ENCODE results near the gene SCRN2.

The SCRN2 gene

GRCh38 chr17:47860386-47860785 is 19.3 kb upstream of the SCRN2 start:
- no peak for ATAC-seq (ENCODE audit: low read depth)
- peaks cover 30% of the 10 kb centered on the region for H3K27me3 Mint-ChIP-seq

GRCh38 chr17:47857551-47858455 is 16.7 kb upstream of the SCRN2 start:
- ATAC-seq (ENCODE audit: low read depth) = no peak
- no peaks in the 10 kb centered on the region for H3K4me1 Mint-ChIP-seq
- H3K27me3 Mint-ChIP-seq = peaks cover 29% of the 10 kb centered on the region

More at GRCh38 chr17:47860386-47860785, 19.3 kb upstream of the SCRN2 start:
- no peak overlapping the region for H3K4me3 Mint-ChIP-seq
- no peaks in the 10 kb centered on the region for H3K4me1 Mint-ChIP-seq
- H3K36me3 Mint-ChIP-seq = no peaks in the 10 kb centered on the region
- no peak overlapping the region for H3K27ac Mint-ChIP-seq
- DNase-seq (ENCODE audit: low spot score in 2 of 2) = no peak
- no peaks in the 10 kb centered on the region for H3K9me3 Mint-ChIP-seq

GRCh38 chr17:47856830-47857229 is 15.8 kb upstream of the SCRN2 start:
- no peaks in the 10 kb centered on the region for H3K9me3 Mint-ChIP-seq
- no peak for DNase-seq (ENCODE audit: low spot score in 2 of 2)
- H3K4me3 Mint-ChIP-seq = no peak overlapping the region
- H3K4me1 Mint-ChIP-seq = peaks cover 7% of the 10 kb centered on the region
- no peaks in the 10 kb centered on the region for H3K36me3 Mint-ChIP-seq
- H3K27me3 Mint-ChIP-seq = peaks cover 36% of the 10 kb centered on the region
- H3K27ac Mint-ChIP-seq = no peak overlapping the region
- ATAC-seq (ENCODE audit: low read depth) = no peak

More at GRCh38 chr17:47857551-47858455, 16.7 kb upstream of the SCRN2 start:
- DNase-seq (ENCODE audit: low spot score in 2 of 2) = no peak
- no peak overlapping the region for H3K4me3 Mint-ChIP-seq
- no peak overlapping the region for H3K27ac Mint-ChIP-seq
- H3K9me3 Mint-ChIP-seq = no peaks in the 10 kb centered on the region
- no peaks in the 10 kb centered on the region for H3K36me3 Mint-ChIP-seq

- no peak overlapping the region for H3K27ac Mint-ChIP-seq
- no peak overlapping the region for H3K4me3 Mint-ChIP-seq
- H3K9me3 Mint-ChIP-seq = no peaks in the 10 kb centered on the region
- H3K4me1 Mint-ChIP-seq = peaks cover 10% of the 10 kb centered on the region
- ATAC-seq (ENCODE audit: low read depth) (no peak), DNase-seq (ENCODE audit: low spot score in 2 of 2) (no peak)
- peaks cover 39% of the 10 kb centered on the region for H3K27me3 Mint-ChIP-seq
- no peaks in the 10 kb centered on the region for H3K36me3 Mint-ChIP-seq
Observed at GRCh38 chr17:47855737-47856136, 14.7 kb upstream of the SCRN2 start.

GRCh38 chr17:47853616-47854015 is 12.5 kb upstream of the SCRN2 start:
- H3K4me1 Mint-ChIP-seq = peaks cover 13% of the 10 kb centered on the region
- no peaks in the 10 kb centered on the region for H3K36me3 Mint-ChIP-seq
- H3K27me3 Mint-ChIP-seq = peaks cover 40% of the 10 kb centered on the region
- no peak for DNase-seq (ENCODE audit: low spot score in 2 of 2)
- no peak overlapping the region for H3K4me3 Mint-ChIP-seq
- no peak for ATAC-seq (ENCODE audit: low read depth)
- no peaks in the 10 kb centered on the region for H3K9me3 Mint-ChIP-seq
- no peak overlapping the region for H3K27ac Mint-ChIP-seq

- Mint-ChIP-seq H3K36me3 (no peaks in the 10 kb centered on the region), H3K4me3 (peak overlapping the region; percentile 63), H3K4me1 (peaks cover 13% of the 10 kb centered on the region), H3K27me3 (peaks cover 35% of the 10 kb centered on the region), H3K27ac (no peak overlapping the region), H3K9me3 (no peaks in the 10 kb centered on the region)
- DNase-seq (ENCODE audit: low spot score in 2 of 2) (no peak), ATAC-seq (ENCODE audit: low read depth) (peak; percentile 18)
Observed at GRCh38 chr17:47852113-47852949, 11.3 kb upstream of the SCRN2 start.

- H3K27ac Mint-ChIP-seq = no peak overlapping the region
- DNase-seq (ENCODE audit: low spot score in 2 of 2) (no peak), ATAC-seq (ENCODE audit: low read depth) (no peak)
- peaks cover 19% of the 10 kb centered on the region for H3K4me1 Mint-ChIP-seq
- H3K36me3 Mint-ChIP-seq = no peaks in the 10 kb centered on the region
- peak overlapping the region; percentile 63 for H3K4me3 Mint-ChIP-seq
- peaks cover 40% of the 10 kb centered on the region for H3K27me3 Mint-ChIP-seq
- H3K9me3 Mint-ChIP-seq = no peaks in the 10 kb centered on the region
Observed at GRCh38 chr17:47851764-47852112, 10.7 kb upstream of the SCRN2 start.

- DNase-seq (ENCODE audit: low spot score in 2 of 2) (no peak), ATAC-seq (ENCODE audit: low read depth) (peak; percentile 61)
- H3K27me3 Mint-ChIP-seq = peaks cover 37% of the 10 kb centered on the region
- no peaks in the 10 kb centered on the region for H3K9me3 Mint-ChIP-seq
- no peaks in the 10 kb centered on the region for H3K36me3 Mint-ChIP-seq
- peak within 1 kb of the TSS; percentile 63 for H3K4me3 Mint-ChIP-seq
- H3K27ac Mint-ChIP-seq = no peak within 1 kb of the TSS
- H3K4me1 Mint-ChIP-seq = peaks cover 19% of the 10 kb centered on the region
Observed at GRCh38 chr17:47850692-47851573, 9.9 kb upstream of the SCRN2 start, which contains the start of gene SP6. SP6 (minus strand) TSS chr17:47851163; CDS start chr17:47848429, 2,734 bp downstream.

- Mint-ChIP-seq H3K4me1 (peaks cover 19% of the 10 kb centered on the region), H3K27ac (no peak overlapping the region), H3K36me3 (no peaks in the 10 kb centered on the region), H3K4me3 (peak overlapping the region; percentile 46), H3K9me3 (no peaks in the 10 kb centered on the region), H3K27me3 (peaks cover 35% of the 10 kb centered on the region)
- ATAC-seq (ENCODE audit: low read depth) = no peak
- DNase-seq (ENCODE audit: low spot score in 2 of 2) = no peak
Observed at GRCh38 chr17:47850373-47850691, 9.3 kb upstream of the SCRN2 start.

- peaks cover 19% of the 10 kb centered on the region for H3K4me1 Mint-ChIP-seq
- no peaks in the 10 kb centered on the region for H3K36me3 Mint-ChIP-seq
- DNase-seq (ENCODE audit: low spot score in 2 of 2) = no peak
- no peak for ATAC-seq (ENCODE audit: low read depth)
- no peak overlapping the region for H3K27ac Mint-ChIP-seq
- H3K4me3 Mint-ChIP-seq = no peak overlapping the region
- peaks cover 39% of the 10 kb centered on the region for H3K27me3 Mint-ChIP-seq
- H3K9me3 Mint-ChIP-seq = no peaks in the 10 kb centered on the region
Observed at GRCh38 chr17:47848198-47848513, 7.1 kb upstream of the SCRN2 start.

- ATAC-seq (ENCODE audit: low read depth) (peak; percentile 51), DNase-seq (ENCODE audit: low spot score in 2 of 2) (no peak)
- Mint-ChIP-seq H3K4me1 (peaks cover 21% of the 10 kb centered on the region), H3K4me3 (no peak overlapping the region), H3K9me3 (no peaks in the 10 kb centered on the region), H3K27me3 (peaks cover 38% of the 10 kb centered on the region), H3K27ac (no peak overlapping the region), H3K36me3 (no peaks in the 10 kb centered on the region)
Observed at GRCh38 chr17:47847341-47848197, 6.5 kb upstream of the SCRN2 start.

GRCh38 chr17:47846716-47847340 is 5.8 kb upstream of the SCRN2 start:
- H3K9me3 Mint-ChIP-seq = no peaks in the 10 kb centered on the region
- no peak overlapping the region for H3K4me3 Mint-ChIP-seq

GRCh38 chr17:47845716-47846075 is 4.6 kb upstream of the SCRN2 start:
- Mint-ChIP-seq H3K4me3 (no peak overlapping the region), H3K27me3 (peaks cover 29% of the 10 kb centered on the region), H3K4me1 (peaks cover 16% of the 10 kb centered on the region), H3K9me3 (no peaks in the 10 kb centered on the region), H3K27ac (no peak overlapping the region), H3K36me3 (no peaks in the 10 kb centered on the region)
- DNase-seq (ENCODE audit: low spot score in 2 of 2) (no peak), ATAC-seq (ENCODE audit: low read depth) (no peak)

More at GRCh38 chr17:47846716-47847340, 5.8 kb upstream of the SCRN2 start:
- peaks cover 14% of the 10 kb centered on the region for H3K4me1 Mint-ChIP-seq
- no peaks in the 10 kb centered on the region for H3K36me3 Mint-ChIP-seq
- peaks cover 32% of the 10 kb centered on the region for H3K27me3 Mint-ChIP-seq
- DNase-seq (ENCODE audit: low spot score in 2 of 2) = no peak
- no peak overlapping the region for H3K27ac Mint-ChIP-seq
- no peak for ATAC-seq (ENCODE audit: low read depth)

Measured in memory B cell (primary cell).